K562 (cell line): ENCODE results near the gene GPR37L1. TPM values are rescaled to one million over a fixed set of nuclear protein-coding genes. Genes with fewer than 3 reads are reported as not detected.

ENCODE experiments used
- CREBBP ChIP-seq: IDR thresholded peaks from one replicate; pipeline ENCODE4 v1.6.1; 2012; ENCODE audit warnings: low read depth, mild to moderate bottlenecking, control low read depth, inconsistent platforms, low read length
- DMBX1 ChIP-seq: fragments of 250-450 bp; sonication (Bioruptor Pico); IDR thresholded peaks from 2 replicates; pipeline ENCODE4 v1.8.0; 2022; ENCODE audit warnings: inconsistent platforms, mild to moderate bottlenecking, moderate library complexity, borderline replicate concordance
- FOXK2 ChIP-seq, 2 experiments: fragments of 450-650 bp; IDR thresholded peaks in 1 of 2; conservative IDR thresholded peaks in 1 of 2; 2 replicates each; pipeline ENCODE4 v1.6.1; 2016; ENCODE audit warnings: low read depth in 2 of 2, mild to moderate bottlenecking in 1 of 2
- GABPA ChIP-seq: fragments of 200-800 bp; sonication (Bioruptor generic); conservative IDR thresholded peaks from 2 replicates; pipeline ENCODE4 v1.6.1; 2016; ENCODE audit warnings: low read depth, missing genetic modification characterization, missing compliant biosample characterization
- KDM5B ChIP-seq: fragments of 200-600 bp; sonication (generic); IDR thresholded peaks from 2 replicates; pipeline ENCODE4 v1.6.1; 2012; ENCODE audit warnings: low read depth, mild to moderate bottlenecking, moderate library complexity, low read length, control low read depth, inconsistent platforms; ENCODE audit not compliant: insufficient replicate concordance
- NEUROD1 ChIP-seq: fragments of 150-350 bp; IDR thresholded peaks from 2 replicates; pipeline ENCODE4 v1.6.1; 2014; ENCODE audit warnings: borderline replicate concordance, low read length, low read depth; ENCODE audit not compliant: partially characterized antibody
- POLR2B ChIP-seq: fragments of 450-650 bp; IDR thresholded peaks from 2 replicates; pipeline ENCODE4 v1.6.1; 2018; ENCODE audit warnings: low read depth; ENCODE audit not compliant: partially characterized antibody
- PTTG1 ChIP-seq: fragments of 450-650 bp; IDR thresholded peaks from 2 replicates; pipeline ENCODE4 v1.6.1; 2016; ENCODE audit warnings: low read depth, mild to moderate bottlenecking, missing genetic modification characterization, missing compliant biosample characterization
- SRSF7 ChIP-seq: fragments of 200-400 bp; formaldehyde crosslinking; optimal IDR thresholded peaks from 2 replicates; pipeline ENCODE3; 2017; ENCODE audit warnings: mild to moderate bottlenecking, low read depth, low read length
- YBX1 ChIP-seq: fragments of 450-650 bp; IDR thresholded peaks from 2 replicates; pipeline ENCODE4 v1.7.1; 2016; ENCODE audit warnings: mild to moderate bottlenecking
- ZNF696 ChIP-seq: fragments of 250-450 bp; sonication (Bioruptor Pico); conservative IDR thresholded peaks from 2 replicates; pipeline ENCODE4 v1.4.0; 2020; ENCODE audit warnings: mild to moderate bottlenecking, moderate library complexity
- polyA plus RNA-seq, 8 experiments: library from polyadenylated mRNA; depleted of rRNA in 4 of 8; stranded (reverse) in 5 of 8; unstranded in 3 of 8; fragments of >200 nt; fragmentation: Nextera tagmentation in 2 of 8; fragmentation: Illumina TruSeq in 1 of 8; extraction: Ambion mirVana in 2 of 8; extraction: Trizol in 1 of 8; gene quantifications; 2 replicates each; pipeline versions ENCODE4 v1.2.1 to v1.2.3, GENCODE V29; 2011 to 2014; ENCODE audit warnings: inconsistent platforms in 1 of 8, missing spikeins in 1 of 8
- total RNA-seq, 7 experiments: library from RNA; depleted of rRNA in 6 of 7; stranded (reverse); fragments of >200 nt in 6 of 7; fragmentation: Illumina TruSeq in 2 of 7; extraction: Trizol in 2 of 7; gene quantifications; 2 replicates each; pipeline versions ENCODE4 v1.2.1 to v1.2.3, GENCODE V29; 2011 to 2021; ENCODE audit warnings: low replicate concordance in 1 of 7
- TF ChIP-seq, protein P1 (sequence below), 2 experiments: IDR thresholded peaks; 2 replicates each; pipeline ENCODE4 v1.6.1; 2012; ENCODE audit warnings: improper control_type of control experiment in 2 of 2, low read depth in 2 of 2, low read length in 2 of 2, borderline replicate concordance in 1 of 2
- TF ChIP-seq, protein P2 (sequence below): sonication (generic); formaldehyde crosslinking; IDR thresholded peaks from 2 replicates; pipeline ENCODE4 v1.8.1; 2023; ENCODE audit warnings: mild to moderate bottlenecking, missing genetic modification reagents
- TF ChIP-seq, protein P3 (sequence below): IDR thresholded peaks from 3 replicates; pipeline ENCODE4 v1.6.1; 2011; ENCODE audit warnings: borderline replicate concordance, mild to moderate bottlenecking; ENCODE audit not compliant: insufficient read length, insufficient read depth
- TF ChIP-seq, protein P4 (sequence below): fragments of 450-650 bp; IDR thresholded peaks from 2 replicates; pipeline ENCODE4 v1.6.1; 2016; ENCODE audit warnings: antibody characterized with exemption
- TF ChIP-seq, protein P5 (sequence below): IDR thresholded peaks from 3 replicates; pipeline ENCODE4 v1.6.1; 2011; ENCODE audit warnings: borderline replicate concordance, mild to moderate bottlenecking, moderate library complexity; ENCODE audit not compliant: insufficient read length; ENCODE audit errors: extremely low read depth

Gene GPR37L1
- total and polyA plus RNA-seq, 9 of the 15 experiments (the other 6 are each of a cell fraction or from before 2014, with no cell fraction given): not detected

- TF ChIP-seq, protein P1, sequence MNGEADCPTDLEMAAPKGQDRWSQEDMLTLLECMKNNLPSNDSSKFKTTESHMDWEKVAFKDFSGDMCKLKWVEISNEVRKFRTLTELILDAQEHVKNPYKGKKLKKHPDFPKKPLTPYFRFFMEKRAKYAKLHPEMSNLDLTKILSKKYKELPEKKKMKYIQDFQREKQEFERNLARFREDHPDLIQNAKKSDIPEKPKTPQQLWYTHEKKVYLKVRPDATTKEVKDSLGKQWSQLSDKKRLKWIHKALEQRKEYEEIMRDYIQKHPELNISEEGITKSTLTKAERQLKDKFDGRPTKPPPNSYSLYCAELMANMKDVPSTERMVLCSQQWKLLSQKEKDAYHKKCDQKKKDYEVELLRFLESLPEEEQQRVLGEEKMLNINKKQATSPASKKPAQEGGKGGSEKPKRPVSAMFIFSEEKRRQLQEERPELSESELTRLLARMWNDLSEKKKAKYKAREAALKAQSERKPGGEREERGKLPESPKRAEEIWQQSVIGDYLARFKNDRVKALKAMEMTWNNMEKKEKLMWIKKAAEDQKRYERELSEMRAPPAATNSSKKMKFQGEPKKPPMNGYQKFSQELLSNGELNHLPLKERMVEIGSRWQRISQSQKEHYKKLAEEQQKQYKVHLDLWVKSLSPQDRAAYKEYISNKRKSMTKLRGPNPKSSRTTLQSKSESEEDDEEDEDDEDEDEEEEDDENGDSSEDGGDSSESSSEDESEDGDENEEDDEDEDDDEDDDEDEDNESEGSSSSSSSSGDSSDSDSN (IDR thresholded peaks at IDR 0.05; ENCODE audit: borderline replicate concordance in 1 of 2, low read depth in 2 of 2, low read length in 2 of 2): no peak
- TF ChIP-seq FOXK2 (conservative IDR thresholded peaks at IDR 0.05 in 1 of 2, IDR thresholded peaks at IDR 0.05 in 1 of 2; ENCODE audit: low read depth in 2 of 2) (no peak), CREBBP (no peak), ZNF696 (no peak), POLR2B (peak; percentile 14), DMBX1 (CRISPR knock-in tag) (no peak), KDM5B (peak; percentile 45), SRSF7 (no peak), GABPA (tag) (peak; percentile 75), PTTG1 (tag) (no peak), YBX1 (no peak), NEUROD1 (no peak)
- TF ChIP-seq, protein P2, sequence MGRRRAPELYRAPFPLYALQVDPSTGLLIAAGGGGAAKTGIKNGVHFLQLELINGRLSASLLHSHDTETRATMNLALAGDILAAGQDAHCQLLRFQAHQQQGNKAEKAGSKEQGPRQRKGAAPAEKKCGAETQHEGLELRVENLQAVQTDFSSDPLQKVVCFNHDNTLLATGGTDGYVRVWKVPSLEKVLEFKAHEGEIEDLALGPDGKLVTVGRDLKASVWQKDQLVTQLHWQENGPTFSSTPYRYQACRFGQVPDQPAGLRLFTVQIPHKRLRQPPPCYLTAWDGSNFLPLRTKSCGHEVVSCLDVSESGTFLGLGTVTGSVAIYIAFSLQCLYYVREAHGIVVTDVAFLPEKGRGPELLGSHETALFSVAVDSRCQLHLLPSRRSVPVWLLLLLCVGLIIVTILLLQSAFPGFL (CRISPR knock-in tag): no peak
- TF ChIP-seq, protein P3, sequence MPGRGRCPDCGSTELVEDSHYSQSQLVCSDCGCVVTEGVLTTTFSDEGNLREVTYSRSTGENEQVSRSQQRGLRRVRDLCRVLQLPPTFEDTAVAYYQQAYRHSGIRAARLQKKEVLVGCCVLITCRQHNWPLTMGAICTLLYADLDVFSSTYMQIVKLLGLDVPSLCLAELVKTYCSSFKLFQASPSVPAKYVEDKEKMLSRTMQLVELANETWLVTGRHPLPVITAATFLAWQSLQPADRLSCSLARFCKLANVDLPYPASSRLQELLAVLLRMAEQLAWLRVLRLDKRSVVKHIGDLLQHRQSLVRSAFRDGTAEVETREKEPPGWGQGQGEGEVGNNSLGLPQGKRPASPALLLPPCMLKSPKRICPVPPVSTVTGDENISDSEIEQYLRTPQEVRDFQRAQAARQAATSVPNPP: no peak
- TF ChIP-seq, protein P4, sequence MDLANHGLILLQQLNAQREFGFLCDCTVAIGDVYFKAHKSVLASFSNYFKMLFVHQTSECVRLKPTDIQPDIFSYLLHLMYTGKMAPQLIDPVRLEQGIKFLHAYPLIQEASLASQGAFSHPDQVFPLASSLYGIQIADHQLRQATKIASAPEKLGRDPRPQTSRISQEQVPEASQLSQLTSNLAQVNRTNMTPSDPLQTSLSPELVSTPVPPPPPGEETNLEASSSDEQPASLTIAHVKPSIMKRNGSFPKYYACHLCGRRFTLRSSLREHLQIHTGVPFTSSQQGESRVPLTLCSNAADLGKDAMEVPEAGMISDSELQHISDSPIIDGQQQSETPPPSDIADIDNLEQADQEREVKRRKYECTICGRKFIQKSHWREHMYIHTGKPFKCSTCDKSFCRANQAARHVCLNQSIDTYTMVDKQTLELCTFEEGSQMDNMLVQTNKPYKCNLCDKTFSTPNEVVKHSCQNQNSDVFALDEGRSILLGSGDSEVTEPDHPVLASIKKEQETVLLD: peak; percentile 4; the same call in 1 of the 2 replicates
- TF ChIP-seq, protein P5, sequence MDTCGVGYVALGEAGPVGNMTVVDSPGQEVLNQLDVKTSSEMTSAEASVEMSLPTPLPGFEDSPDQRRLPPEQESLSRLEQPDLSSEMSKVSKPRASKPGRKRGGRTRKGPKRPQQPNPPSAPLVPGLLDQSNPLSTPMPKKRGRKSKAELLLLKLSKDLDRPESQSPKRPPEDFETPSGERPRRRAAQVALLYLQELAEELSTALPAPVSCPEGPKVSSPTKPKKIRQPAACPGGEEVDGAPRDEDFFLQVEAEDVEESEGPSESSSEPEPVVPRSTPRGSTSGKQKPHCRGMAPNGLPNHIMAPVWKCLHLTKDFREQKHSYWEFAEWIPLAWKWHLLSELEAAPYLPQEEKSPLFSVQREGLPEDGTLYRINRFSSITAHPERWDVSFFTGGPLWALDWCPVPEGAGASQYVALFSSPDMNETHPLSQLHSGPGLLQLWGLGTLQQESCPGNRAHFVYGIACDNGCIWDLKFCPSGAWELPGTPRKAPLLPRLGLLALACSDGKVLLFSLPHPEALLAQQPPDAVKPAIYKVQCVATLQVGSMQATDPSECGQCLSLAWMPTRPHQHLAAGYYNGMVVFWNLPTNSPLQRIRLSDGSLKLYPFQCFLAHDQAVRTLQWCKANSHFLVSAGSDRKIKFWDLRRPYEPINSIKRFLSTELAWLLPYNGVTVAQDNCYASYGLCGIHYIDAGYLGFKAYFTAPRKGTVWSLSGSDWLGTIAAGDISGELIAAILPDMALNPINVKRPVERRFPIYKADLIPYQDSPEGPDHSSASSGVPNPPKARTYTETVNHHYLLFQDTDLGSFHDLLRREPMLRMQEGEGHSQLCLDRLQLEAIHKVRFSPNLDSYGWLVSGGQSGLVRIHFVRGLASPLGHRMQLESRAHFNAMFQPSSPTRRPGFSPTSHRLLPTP: no peak
Observed at GRCh38 chr1:202162047-202162417, 39.3 kb downstream of the GPR37L1 start (continued).
